HUES48 (cell line): ENCODE data around the gene ZFR.
"Not testable (repeated sequence)": the region's sequence is repeated elsewhere in the genome, so short reads cannot be mapped to it uniquely, and the experiment has no call there.

Experiments used
- H3K27ac ChIP-seq: one replicate; pipeline ENCODE4 v1.7.0; 2013; ENCODE audit warnings: low read depth, low read length, inconsistent platforms
- H3K27me3 ChIP-seq: 2 replicates; pipeline ENCODE4 v1.6.1; 2013; ENCODE audit warnings: mild to moderate bottlenecking, low read length; ENCODE audit not compliant: control insufficient read depth, insufficient read depth
- H3K36me3 ChIP-seq: 2 replicates; pipeline ENCODE4 v1.6.1; 2013; ENCODE audit warnings: low read length; ENCODE audit not compliant: control insufficient read depth, insufficient read depth
- H3K4me1 ChIP-seq: 2 replicates; pipeline ENCODE4 v1.6.1; 2013; ENCODE audit warnings: mild to moderate bottlenecking, low read length; ENCODE audit not compliant: control insufficient read depth, insufficient read depth
- H3K4me3 ChIP-seq: 2 replicates; pipeline ENCODE4 v1.5.1; 2013; ENCODE audit warnings: mild to moderate bottlenecking, low read depth, low read length
- H3K9ac ChIP-seq: 2 replicates; pipeline ENCODE4 v1.6.1; 2013; ENCODE audit warnings: mild to moderate bottlenecking, low read depth, low read length, moderate library complexity
- H3K9me3 ChIP-seq: 2 replicates; pipeline ENCODE4 v1.6.1; 2013; ENCODE audit warnings: low read length; ENCODE audit not compliant: control insufficient read depth, insufficient read depth

The ZFR gene

GRCh38 chr5:32384621-32385020, 59.9 kb downstream of the ZFR start:
- Histone ChIP-seq H3K4me3 (no peak overlapping the region), H3K27me3 (no peaks in the 10 kb centered on the region), H3K9me3 (no peaks in the 10 kb centered on the region), H3K4me1 (no peaks in the 10 kb centered on the region), H3K27ac (no peak overlapping the region), H3K9ac (no peak overlapping the region), H3K36me3 (peaks cover 96% of the 10 kb centered on the region)

DNA sequence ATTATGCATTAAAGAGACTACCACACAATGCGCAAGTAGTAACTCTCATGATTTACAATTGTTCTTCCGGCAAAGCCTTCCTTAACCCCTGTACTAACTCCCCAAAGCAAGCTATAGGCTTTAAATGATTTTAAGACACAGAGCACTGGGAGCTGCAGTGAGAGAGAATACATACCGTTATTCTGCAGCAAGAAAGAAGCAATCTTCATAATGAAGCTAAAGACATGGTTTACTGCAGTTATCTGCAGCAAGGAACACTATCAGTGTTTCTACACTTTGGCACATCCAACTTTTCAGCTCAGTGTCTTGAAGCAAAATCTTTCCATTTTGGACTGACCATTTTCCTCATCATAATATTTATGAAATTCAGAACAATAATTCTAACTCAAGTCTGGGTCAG, 61.0 kb downstream of the ZFR start:
- no peaks in the 10 kb centered on the region for H3K9me3 ChIP-seq
- H3K27ac ChIP-seq: no peak overlapping the region
- H3K36me3 ChIP-seq: peaks cover 95% of the 10 kb centered on the region
- H3K27me3 ChIP-seq: no peaks in the 10 kb centered on the region
- H3K4me3 ChIP-seq: no peak overlapping the region
- no peak overlapping the region for H3K9ac ChIP-seq
- H3K4me1 ChIP-seq: no peaks in the 10 kb centered on the region

DNA sequence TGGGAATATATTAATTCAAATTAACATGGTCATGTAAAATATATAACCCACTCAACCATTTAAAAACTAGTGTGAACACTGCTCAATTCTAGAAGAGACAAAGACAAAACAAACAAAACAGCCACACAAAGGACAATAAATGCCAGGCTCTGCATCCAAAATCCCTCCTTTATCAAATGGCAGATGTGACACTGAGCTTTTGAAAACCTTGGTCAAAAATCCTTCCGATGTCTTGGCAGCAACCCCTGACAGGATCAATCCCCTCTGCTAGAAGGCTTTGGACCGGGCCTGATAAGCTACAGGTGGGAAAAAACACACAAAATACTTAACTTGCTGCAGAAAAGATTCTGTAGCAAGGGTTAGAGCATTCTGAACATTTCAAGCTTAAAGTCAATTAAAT, 61.5 kb downstream of the ZFR start:
- Histone ChIP-seq H3K9ac (no peak overlapping the region), H3K27ac (no peak overlapping the region), H3K27me3 (no peaks in the 10 kb centered on the region), H3K9me3 (no peaks in the 10 kb centered on the region), H3K4me3 (no peak overlapping the region), H3K4me1 (no peaks in the 10 kb centered on the region), H3K36me3 (peaks cover 95% of the 10 kb centered on the region)

DNA sequence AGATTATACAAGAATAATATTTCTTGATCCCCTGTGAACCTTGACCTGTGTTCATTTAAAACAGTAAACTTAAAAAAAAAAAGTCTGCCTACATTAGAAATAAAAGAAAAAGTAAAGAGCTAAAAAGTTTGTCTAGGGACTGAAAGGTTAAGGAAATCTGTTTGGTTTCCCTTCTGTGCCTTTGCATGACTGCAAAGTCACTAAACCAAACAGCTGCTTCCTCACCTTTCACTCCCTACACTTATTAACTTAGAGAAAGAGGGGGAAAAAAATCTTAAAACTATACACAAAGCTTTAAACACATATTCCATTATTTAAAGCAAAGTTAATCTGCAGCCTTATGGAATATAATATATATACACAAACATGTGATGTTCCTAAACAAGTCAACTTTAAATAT, 65.1 kb downstream of the ZFR start:
- Histone ChIP-seq H3K27me3 (no peaks in the 10 kb centered on the region), H3K27ac (no peak overlapping the region), H3K36me3 (peaks cover 84% of the 10 kb centered on the region), H3K4me1 (no peaks in the 10 kb centered on the region), H3K9me3 (no peaks in the 10 kb centered on the region), H3K4me3 (no peak overlapping the region), H3K9ac (no peak overlapping the region)

GRCh38 chr5:32378966-32379365, 65.6 kb downstream of the ZFR start:
- Histone ChIP-seq H3K4me1 (no peaks in the 10 kb centered on the region), H3K4me3 (no peak overlapping the region), H3K27me3 (no peaks in the 10 kb centered on the region), H3K9me3 (no peaks in the 10 kb centered on the region), H3K36me3 (peaks cover 83% of the 10 kb centered on the region), H3K9ac (no peak overlapping the region), H3K27ac (no peak overlapping the region)

DNA sequence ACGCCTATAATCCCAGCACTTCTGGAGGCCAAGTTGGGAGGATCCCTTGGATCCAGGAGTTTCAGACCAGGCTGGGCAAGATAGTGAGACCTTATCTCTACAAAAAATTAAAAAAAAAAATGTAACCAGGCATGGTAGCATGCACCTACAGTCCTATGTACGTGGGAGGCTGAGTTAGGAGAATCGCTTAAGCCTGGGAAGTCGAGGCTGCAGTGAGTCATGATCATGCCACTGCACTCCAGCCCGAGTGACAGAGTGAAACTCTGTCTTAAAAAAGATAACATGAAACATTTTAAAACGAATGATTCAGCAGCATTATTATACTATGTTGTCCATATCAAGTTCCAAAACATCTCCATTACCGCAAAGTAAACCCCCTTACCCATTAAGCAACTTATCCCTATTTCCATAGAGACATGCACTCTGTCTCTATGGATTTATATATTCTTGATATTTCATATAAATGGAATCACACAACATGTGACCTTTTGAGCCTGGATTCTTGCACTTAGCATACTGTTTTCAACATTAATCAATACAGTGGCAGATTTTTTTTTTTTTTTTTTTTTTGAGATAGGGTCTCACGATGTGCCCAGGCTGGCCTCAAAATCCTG, 74.9 kb downstream of the ZFR start:
- Histone ChIP-seq H3K4me1 (no peaks in the 10 kb centered on the region), H3K27me3 (no peaks in the 10 kb centered on the region), H3K4me3 (no peak overlapping the region), H3K36me3 (peaks cover 68% of the 10 kb centered on the region), H3K9me3 (no peaks in the 10 kb centered on the region), H3K27ac (no peak overlapping the region), H3K9ac (no peak overlapping the region)

- Histone ChIP-seq H3K36me3 (peaks cover 65% of the 10 kb centered on the region), H3K9ac (no peak overlapping the region), H3K27me3 (no peaks in the 10 kb centered on the region), H3K4me1 (no peaks in the 10 kb centered on the region), H3K4me3 (no peak overlapping the region), H3K27ac (no peak overlapping the region), H3K9me3 (no peaks in the 10 kb centered on the region)
Observed at GRCh38 chr5:32369032-32369431, 75.5 kb downstream of the ZFR start.

GRCh38 chr5:32367271-32367670, 77.3 kb downstream of the ZFR start:
- not testable (repeated sequence) for H3K9ac ChIP-seq, H3K4me1 ChIP-seq, H3K27me3 ChIP-seq, H3K9me3 ChIP-seq, H3K27ac ChIP-seq, H3K4me3 ChIP-seq
- peaks cover 68% of the 10 kb centered on the region for H3K36me3 ChIP-seq

GRCh38 chr5:32365623-32366022, 78.9 kb downstream of the ZFR start:
- no peaks in the 10 kb centered on the region for H3K4me1 ChIP-seq

DNA sequence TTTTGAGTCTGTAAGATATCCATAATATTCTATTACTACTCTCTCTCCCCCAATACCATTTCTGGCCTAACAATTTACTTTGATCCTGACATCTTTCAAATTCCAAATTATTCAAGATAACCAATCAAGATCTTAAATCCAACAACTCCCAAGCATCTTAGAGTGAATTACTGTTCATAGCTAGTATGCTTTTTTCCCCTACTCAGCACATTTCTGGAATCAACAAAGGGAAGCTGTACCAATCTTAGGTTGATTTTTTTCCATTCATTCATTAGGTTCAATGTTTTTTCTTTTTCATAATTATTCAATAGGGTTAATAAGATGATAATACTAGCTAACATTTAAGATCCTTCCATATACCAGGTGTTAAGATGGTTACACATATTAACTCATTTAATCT, 81.5 kb downstream of the ZFR start:
- H3K9ac ChIP-seq: no peak overlapping the region
- no peaks in the 10 kb centered on the region for H3K9me3 ChIP-seq
- no peak overlapping the region for H3K27ac ChIP-seq
- peaks cover 16% of the 10 kb centered on the region for H3K4me1 ChIP-seq
- H3K36me3 ChIP-seq: peaks cover 39% of the 10 kb centered on the region
- H3K27me3 ChIP-seq: no peaks in the 10 kb centered on the region
- H3K4me3 ChIP-seq: no peak overlapping the region

More at GRCh38 chr5:32365623-32366022, 78.9 kb downstream of the ZFR start:
- Histone ChIP-seq H3K4me3 (no peak overlapping the region), H3K9ac (no peak overlapping the region), H3K27me3 (no peaks in the 10 kb centered on the region), H3K27ac (no peak overlapping the region), H3K36me3 (peaks cover 58% of the 10 kb centered on the region), H3K9me3 (no peaks in the 10 kb centered on the region)

DNA sequence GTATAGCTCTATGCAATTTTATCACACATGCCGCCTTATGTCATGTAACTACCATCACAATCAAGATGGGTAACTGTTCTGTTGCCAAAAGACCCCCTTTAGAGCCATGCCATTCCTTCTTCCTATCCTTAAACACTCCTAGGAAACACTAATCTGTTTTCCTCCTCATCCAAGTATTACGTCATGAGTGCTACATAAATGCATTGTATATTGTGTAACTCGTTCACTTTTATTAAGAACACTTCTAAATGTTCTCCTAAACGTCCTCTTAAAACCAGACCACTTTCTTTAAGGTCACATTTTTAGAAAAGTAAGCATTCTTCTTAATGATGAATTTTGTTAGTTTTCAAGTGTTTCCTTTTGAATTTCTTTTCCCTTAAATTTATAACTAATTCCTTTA, 82.0 kb downstream of the ZFR start:
- no peak overlapping the region for H3K27ac ChIP-seq
- H3K4me1 ChIP-seq: peaks cover 16% of the 10 kb centered on the region
- no peak overlapping the region for H3K4me3 ChIP-seq
- H3K9me3 ChIP-seq: no peaks in the 10 kb centered on the region
- H3K9ac ChIP-seq: no peak overlapping the region
- no peaks in the 10 kb centered on the region for H3K27me3 ChIP-seq
- peaks cover 39% of the 10 kb centered on the region for H3K36me3 ChIP-seq

DNA sequence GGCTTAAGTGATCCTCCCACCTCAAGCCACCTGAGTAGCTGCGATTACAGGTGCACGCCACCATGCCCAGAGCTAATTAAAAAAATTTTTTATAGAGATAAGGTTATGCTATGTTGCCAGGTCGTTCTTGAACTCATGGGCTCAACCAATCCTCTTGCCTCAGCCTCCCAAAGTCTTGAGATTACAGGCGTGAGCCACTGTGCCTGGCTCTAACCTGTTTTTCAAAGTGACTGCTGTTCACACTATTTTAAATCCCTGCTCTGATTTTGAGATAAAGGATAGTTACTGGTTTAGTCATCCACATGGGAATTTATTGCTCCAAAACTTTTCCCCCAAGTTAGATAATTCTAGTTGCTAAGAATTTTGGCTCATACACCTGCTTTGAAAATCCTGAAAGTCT, 83.6 kb downstream of the ZFR start:
- H3K9ac ChIP-seq: no peak overlapping the region
- H3K36me3 ChIP-seq: peaks cover 48% of the 10 kb centered on the region
- H3K4me3 ChIP-seq: no peak overlapping the region
- peaks cover 16% of the 10 kb centered on the region for H3K4me1 ChIP-seq
- H3K27me3 ChIP-seq: no peaks in the 10 kb centered on the region
- no peak overlapping the region for H3K27ac ChIP-seq
- no peaks in the 10 kb centered on the region for H3K9me3 ChIP-seq
